Measurements from ENCODE around the gene TEKT2. TPM values are rescaled to one million over a fixed set of nuclear protein-coding genes. Genes with fewer than 3 reads are reported as not detected.

The TEKT2 gene
- total RNA-seq, 1 experiment from 2014 or later, result not detected

DNA sequence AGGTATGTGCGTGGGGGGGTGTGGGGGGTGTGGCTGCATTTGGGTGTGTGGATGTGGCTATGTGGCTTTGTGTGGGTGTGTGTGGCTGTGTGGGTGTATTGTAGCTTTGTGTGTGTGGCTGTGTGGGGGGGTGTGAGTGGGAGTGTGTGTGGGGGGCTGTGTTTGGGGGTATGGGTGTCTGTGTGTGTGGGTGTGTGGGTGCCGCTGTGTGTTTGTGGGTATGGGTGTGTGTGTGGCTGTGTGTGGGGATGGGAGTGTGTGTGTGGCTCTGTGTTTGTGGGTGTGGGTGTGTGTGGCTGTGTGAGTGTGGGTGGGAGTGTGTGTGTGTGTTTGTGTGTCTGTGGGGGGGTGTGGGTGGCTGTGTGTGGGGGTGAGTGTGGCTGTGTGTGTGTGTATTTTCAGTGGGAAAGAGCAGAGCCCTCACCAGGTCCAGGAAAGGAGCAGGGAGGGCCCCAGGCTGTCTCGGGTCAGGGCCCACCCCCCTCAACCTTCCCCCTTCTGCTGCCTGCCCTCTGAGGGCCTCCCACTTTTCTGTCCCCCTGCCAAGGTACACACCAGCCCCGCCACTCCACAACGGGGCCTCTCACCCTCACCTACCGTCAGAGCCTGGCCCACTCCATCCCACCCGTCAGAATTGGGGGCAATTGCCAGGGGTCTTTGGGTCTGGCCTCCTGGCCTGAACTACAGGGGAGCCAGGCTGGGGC is 43.1 kb downstream of the TEKT2 start:
- intact Hi-C loops (cut with micrococcal nuclease), result no loop called here
- H3K27me3 Mint-ChIP-seq (ENCODE audit: insufficient read depth, unreplicated experiment), result peaks cover 21% of the 10 kb centered on the region
- POLR2A ChIA-PET, result no interaction called here
- no peak overlapping the region for H3K27ac Mint-ChIP-seq (ENCODE audit: low read depth, unreplicated experiment)
- no TSS peak for BruUV-seq (replicated peaks)
- peaks cover 5% of the 10 kb centered on the region for H3K36me3 Mint-ChIP-seq (ENCODE audit: insufficient read depth, unreplicated experiment)
- H3K4me3 Mint-ChIP-seq (ENCODE audit: unreplicated experiment), result no peak overlapping the region
- H3K9me3 Mint-ChIP-seq (ENCODE audit: unreplicated experiment), result no peaks in the 10 kb centered on the region
- no peak for TF ChIP-seq CTCF (IDR thresholded peaks at IDR 0.05; ENCODE audit: unreplicated experiment)
- no peaks in the 10 kb centered on the region for H3K4me1 Mint-ChIP-seq (ENCODE audit: insufficient read depth, unreplicated experiment)
- CTCF ChIA-PET, result no interaction called here
- DNase-seq (ENCODE audit: unreplicated experiment), result no peak

GRCh38 chr1:36128126-36128904 is 44.4 kb downstream of the TEKT2 start:
- peaks cover 5% of the 10 kb centered on the region for H3K36me3 Mint-ChIP-seq (ENCODE audit: insufficient read depth, unreplicated experiment)

GRCh38 chr1:36128905-36129206 is 45.0 kb downstream of the TEKT2 start:
- H3K36me3 Mint-ChIP-seq (ENCODE audit: insufficient read depth, unreplicated experiment), result peaks cover 5% of the 10 kb centered on the region
- DNase-seq (ENCODE audit: unreplicated experiment), result no peak
- H3K9me3 Mint-ChIP-seq (ENCODE audit: unreplicated experiment), result no peaks in the 10 kb centered on the region
- intact Hi-C loops (cut with micrococcal nuclease), result no loop called here
- no TSS peak for BruUV-seq (replicated peaks)
- no peak overlapping the region for H3K4me3 Mint-ChIP-seq (ENCODE audit: unreplicated experiment)
- no peak overlapping the region for H3K27ac Mint-ChIP-seq (ENCODE audit: low read depth, unreplicated experiment)
- peaks cover 11% of the 10 kb centered on the region for H3K27me3 Mint-ChIP-seq (ENCODE audit: insufficient read depth, unreplicated experiment)
- ChIA-PET CTCF (interaction anchor here (0.9 kb wide), 1 partner anchor 266 kb away, joined by 4 read pairs; no protein-coding TSS in a partner anchor), POLR2A (interaction anchor here (0.9 kb wide), 1 partner anchor 1467 kb away, joined by 4 read pairs; the partner anchor contains the start of gene GNL2)
- no peak for TF ChIP-seq CTCF (IDR thresholded peaks at IDR 0.05; ENCODE audit: unreplicated experiment)
- H3K4me1 Mint-ChIP-seq (ENCODE audit: insufficient read depth, unreplicated experiment), result peaks cover 5% of the 10 kb centered on the region

More at GRCh38 chr1:36128126-36128904, 44.4 kb downstream of the TEKT2 start:
- H3K4me1 Mint-ChIP-seq (ENCODE audit: insufficient read depth, unreplicated experiment), result no peaks in the 10 kb centered on the region
- no TSS peak for BruUV-seq (replicated peaks)
- ChIA-PET POLR2A (interaction anchor here (0.9 kb wide), 1 partner anchor 1468 kb away, joined by 4 read pairs; the partner anchor contains the start of gene GNL2), CTCF (interaction anchor here (0.9 kb wide), 2 partner anchors 28 to 265 kb away, joined by 4 to 5 read pairs; no protein-coding TSS in a partner anchor)
- H3K9me3 Mint-ChIP-seq (ENCODE audit: unreplicated experiment), result no peaks in the 10 kb centered on the region
- H3K4me3 Mint-ChIP-seq (ENCODE audit: unreplicated experiment), result no peak overlapping the region
- no peak for DNase-seq (ENCODE audit: unreplicated experiment)
- no peak overlapping the region for H3K27ac Mint-ChIP-seq (ENCODE audit: low read depth, unreplicated experiment)
- no peak for TF ChIP-seq CTCF (IDR thresholded peaks at IDR 0.05; ENCODE audit: unreplicated experiment)
- H3K27me3 Mint-ChIP-seq (ENCODE audit: insufficient read depth, unreplicated experiment), result peaks cover 17% of the 10 kb centered on the region
- intact Hi-C loops (cut with micrococcal nuclease), result no loop called here

GRCh38 chr1:36132029-36132428 is 48.1 kb downstream of the TEKT2 start:
- peaks cover 12% of the 10 kb centered on the region for H3K36me3 Mint-ChIP-seq (ENCODE audit: insufficient read depth, unreplicated experiment)
- CTCF ChIA-PET, result interaction anchor here (0.7 to 1.6 kb wide), 6 partner anchors 10 to 99 kb away, joined by 3 read pairs; partner anchors contain the start of gene TRAPPC3
- H3K27me3 Mint-ChIP-seq (ENCODE audit: insufficient read depth, unreplicated experiment), result no peaks in the 10 kb centered on the region
- DNase-seq (ENCODE audit: unreplicated experiment), result no peak
- H3K4me3 Mint-ChIP-seq (ENCODE audit: unreplicated experiment), result no peak overlapping the region
- TF ChIP-seq CTCF (IDR thresholded peaks at IDR 0.05; ENCODE audit: unreplicated experiment), result no peak
- no peak overlapping the region for H3K27ac Mint-ChIP-seq (ENCODE audit: low read depth, unreplicated experiment)
- intact Hi-C loops (cut with micrococcal nuclease), result no loop called here
- no TSS peak for BruUV-seq (replicated peaks)
- peaks cover 21% of the 10 kb centered on the region for H3K4me1 Mint-ChIP-seq (ENCODE audit: insufficient read depth, unreplicated experiment)
- H3K9me3 Mint-ChIP-seq (ENCODE audit: unreplicated experiment), result no peaks in the 10 kb centered on the region
- POLR2A ChIA-PET, result interaction anchor here (0.9 kb wide), 1 partner anchor 18 kb away, joined by 4 read pairs; the partner anchor contains the start of gene TRAPPC3
